Fibroblast of mammary gland (primary cell): ENCODE results near the gene S100A9.

Source experiments
- DNase-seq: peaks from one replicate; pipeline ENCODE4 v3.0.0-alpha.2; 2010; ENCODE audit warnings: low read depth
- H3K4me3 ChIP-seq: 2 replicates; pipeline ENCODE4 v1.5.1; 2011; ENCODE audit warnings: low read depth, mild to moderate bottlenecking, low read length, moderate library complexity; ENCODE audit not compliant: control insufficient read depth
- CTCF ChIP-seq: conservative IDR thresholded peaks from 2 replicates; pipeline ENCODE4 v1.5.1; 2011; ENCODE audit warnings: low read depth, low read length, inconsistent platforms; ENCODE audit not compliant: control insufficient read depth, insufficient read depth

S100A9 gene

GRCh38 chr1:153389973-153390879 lies 32.6 kb downstream of the S100A9 start:
- H3K4me3 ChIP-seq = no peak overlapping the region
- TF ChIP-seq CTCF = no peak
- no peak for DNase-seq

- DNase-seq = no peak
- no peak for TF ChIP-seq CTCF
- no peak within 1 kb of the TSS for H3K4me3 ChIP-seq
Measured at GRCh38 chr1:153390938-153391710, 33.5 kb downstream of the S100A9 start, which contains the start of gene S100A8. Gene S100A8 (minus strand): TSS chr1:153391073. CDS start chr1:153390535, 538 bp downstream.

GRCh38 chr1:153392258-153392657 lies 34.6 kb downstream of the S100A9 start:
- DNase-seq = no peak
- no peak for TF ChIP-seq CTCF

GRCh38 chr1:153392822-153393221 lies 35.2 kb downstream of the S100A9 start:
- no peak for TF ChIP-seq CTCF
- H3K4me3 ChIP-seq = no peak overlapping the region
- DNase-seq = no peak

More at GRCh38 chr1:153392258-153392657, 34.6 kb downstream of the S100A9 start:
- no peak overlapping the region for H3K4me3 ChIP-seq

GRCh38 chr1:153393926-153394325 lies 36.3 kb downstream of the S100A9 start:
- TF ChIP-seq CTCF = no peak
- no peak for DNase-seq
- no peak overlapping the region for H3K4me3 ChIP-seq

- no peak for TF ChIP-seq CTCF
- DNase-seq = no peak
- no peak overlapping the region for H3K4me3 ChIP-seq
Measured at GRCh38 chr1:153394391-153394790, 36.7 kb downstream of the S100A9 start.
